HCT116 (cell line): ENCODE measurements around the gene ACACB. TPM values are rescaled to one million over a fixed set of nuclear protein-coding genes. Genes with fewer than 3 reads are reported as not detected.

Experiments used
- ATAC-seq: fragments of 200-7000 bp; cut with Tn5 transposase; 2 replicates; pipeline ENCODE4 v1.9.1; 2020; ENCODE audit warnings: mild to moderate bottlenecking, moderate library complexity
- BruUV-seq: library from RNA; stranded (reverse); fragments of 400-500 nt; replicated peaks from 2 replicates; lab custom pipeline; 2021; lab: Mats Ljungman, UMichigan
- CTCF ChIA-PET: fragments of 300-600 bp; sonication (Branson Sonifier 250); formaldehyde crosslinking; loops from one replicate; lab custom pipeline; 2021; ENCODE audit warnings: antibody characterized with exemption; lab: Charles Lee
- POLR2A ChIA-PET: fragments of 300-600, 350-600 bp; sonication (Branson Sonifier 250); formaldehyde crosslinking; loops from one replicate; lab custom pipeline; 2021; ENCODE audit warnings: antibody characterized with exemption; lab: Charles Lee
- RAD21 ChIA-PET, 2 experiments: fragments of 300-600 bp; sonication (Branson Sonifier 250); formaldehyde crosslinking; loops; one replicate each; lab custom pipeline; 2023; ENCODE audit warnings: low total read pairs in 2 of 2; ENCODE audit not compliant: uncharacterized antibody in 2 of 2, unreplicated experiment in 2 of 2, low non-redundant PET in 1 of 2; lab: Charles Lee
- DNase-seq: peaks from one replicate; pipeline ENCODE4 v3.0.0-alpha.2; 2010; ENCODE audit warnings: low read depth, low spot score
- H2AFZ ChIP-seq: fragments of 200-600 bp; shearing (Covaris generic), sonication (generic); 2 replicates; pipeline ENCODE4 v1.6.1; 2017; ENCODE audit warnings: low read depth, mixed run types, mixed read lengths, antibody characterized with exemption, low read length; ENCODE audit not compliant: poor library complexity, severe bottlenecking
- H3K27ac ChIP-seq: 2 replicates; pipeline ENCODE4 v1.5.1; 2012; ENCODE audit warnings: low read depth, low read length
- H3K27me3 ChIP-seq: fragments of 200-600 bp; sonication (generic); 2 replicates; pipeline ENCODE4 v1.6.1; 2016; ENCODE audit warnings: mixed run types, low read length, mixed read lengths; ENCODE audit not compliant: insufficient read depth
- H3K36me3 ChIP-seq, 2 experiments: fragments of 200-500 bp in 1 of 2; fragments of 200-600 bp in 1 of 2; sonication (Bioruptor generic) in 1 of 2; sonication (generic) in 1 of 2; 2 replicates each; pipeline versions ENCODE4 v1.5.1 to v1.6.1; 2014 to 2016; ENCODE audit warnings: low read length in 2 of 2, inconsistent platforms in 1 of 2, mixed read lengths in 1 of 2, mixed run types in 1 of 2; ENCODE audit not compliant: insufficient read depth in 2 of 2, control insufficient read depth in 1 of 2
- H3K4me1 ChIP-seq, 2 experiments: fragments of 200-600 bp in 1 of 2; sonication (generic) in 1 of 2; 2 replicates each; pipeline versions ENCODE4 v1.5.1 to v1.6.1; 2012 to 2017; ENCODE audit warnings: low read length in 2 of 2, inconsistent platforms in 1 of 2, mild to moderate bottlenecking in 1 of 2, mixed read lengths in 1 of 2, mixed run types in 1 of 2, moderate library complexity in 1 of 2; ENCODE audit not compliant: insufficient read depth in 2 of 2, control insufficient read depth in 1 of 2
- H3K4me2 ChIP-seq: fragments of 200-600 bp; sonication (generic); 2 replicates; pipeline ENCODE4 v1.6.1; 2017; ENCODE audit warnings: mixed run types, low read length, mixed read lengths
- H3K4me3 ChIP-seq, 2 experiments: fragments of 200-600 bp in 1 of 2; sonication (generic) in 1 of 2; replicated peaks in 1 of 2; 2 replicates each; pipeline ENCODE4 v1.5.1; 2011 to 2016; ENCODE audit warnings: low read length in 2 of 2, control low read depth in 1 of 2, low read depth in 1 of 2, mild to moderate bottlenecking in 1 of 2, mixed read lengths in 1 of 2, mixed run types in 1 of 2
- H3K79me2 ChIP-seq: fragments of 200-600 bp; sonication (generic); 2 replicates; pipeline ENCODE4 v1.6.1; 2017; ENCODE audit warnings: mild to moderate bottlenecking, mixed run types, low read length, moderate library complexity, mixed read lengths; ENCODE audit not compliant: insufficient read depth
- H3K9ac ChIP-seq: fragments of 200-600 bp; sonication (generic); 2 replicates; pipeline ENCODE4 v1.6.1; 2016; ENCODE audit warnings: low read length, mixed read lengths
- H3K9me2 ChIP-seq: fragments of 200-600 bp; sonication (generic), shearing (Covaris generic); 2 replicates; pipeline ENCODE4 v1.6.1; 2017; ENCODE audit warnings: mixed run types, mild to moderate bottlenecking, moderate library complexity; ENCODE audit not compliant: insufficient read depth
- H3K9me3 ChIP-seq, 2 experiments: fragments of 200-500 bp in 1 of 2; fragments of 200-600 bp in 1 of 2; sonication (Bioruptor generic) in 1 of 2; sonication (generic) in 1 of 2; 2 replicates each; pipeline ENCODE4 v1.6.1; 2014 to 2017; ENCODE audit warnings: low read length in 2 of 2, mixed read lengths in 2 of 2, inconsistent platforms in 1 of 2, low read depth in 1 of 2, mild to moderate bottlenecking in 1 of 2, mixed run types in 1 of 2, moderate library complexity in 1 of 2; ENCODE audit not compliant: control insufficient read depth in 1 of 2, insufficient read depth in 1 of 2
- H4K20me1 ChIP-seq: fragments of 200-600 bp; sonication (generic), shearing (Covaris generic); 2 replicates; pipeline ENCODE4 v1.6.1; 2017; ENCODE audit warnings: mixed run types, mild to moderate bottlenecking, moderate library complexity; ENCODE audit not compliant: insufficient read depth
- CBX3 ChIP-seq: IDR thresholded peaks from 2 replicates; pipeline ENCODE4 v1.6.1; 2012; ENCODE audit warnings: low read depth
- CEBPB ChIP-seq: IDR thresholded peaks from 2 replicates; pipeline ENCODE4 v1.6.1; 2012; ENCODE audit warnings: low read depth
- EGR1 ChIP-seq: IDR thresholded peaks from 2 replicates; pipeline ENCODE4 v1.6.1; 2012; ENCODE audit warnings: low read depth
- ELF1 ChIP-seq: IDR thresholded peaks from 2 replicates; pipeline ENCODE4 v1.6.1; 2012; ENCODE audit warnings: low read depth, borderline replicate concordance
- EZH2 ChIP-seq: fragments of 200-600 bp; sonication (generic); IDR thresholded peaks from 2 replicates; pipeline ENCODE4 v1.6.1; 2017; ENCODE audit warnings: antibody characterized with exemption, mixed run types
- EZH2phosphoT487 ChIP-seq: fragments of 200-600 bp; IDR thresholded peaks from 2 replicates; pipeline ENCODE4 v1.6.1; 2018; ENCODE audit warnings: antibody characterized with exemption, borderline replicate concordance
- JUND ChIP-seq: IDR thresholded peaks from 2 replicates; pipeline ENCODE4 v1.6.1; 2012
- MAX ChIP-seq: IDR thresholded peaks from 2 replicates; pipeline ENCODE4 v1.6.1; 2012
- POLR2A ChIP-seq: IDR thresholded peaks from 2 replicates; pipeline ENCODE4 v1.7.0; 2011; ENCODE audit warnings: borderline replicate concordance; ENCODE audit not compliant: insufficient read depth, insufficient read length; ENCODE audit errors: extremely low read depth
- POLR2AphosphoS5 ChIP-seq: IDR thresholded peaks from 2 replicates; pipeline ENCODE4 v1.6.1; 2011; ENCODE audit warnings: mild to moderate bottlenecking, low read depth, low read length, moderate library complexity
- REST ChIP-seq: IDR thresholded peaks from 2 replicates; pipeline ENCODE4 v1.6.1; 2012; ENCODE audit warnings: low read depth
- SP1 ChIP-seq: IDR thresholded peaks from 2 replicates; pipeline ENCODE4 v1.6.1; 2012; ENCODE audit warnings: low read depth
- TCF7L2 ChIP-seq: IDR thresholded peaks from 2 replicates; pipeline ENCODE4 v1.7.0; 2011; ENCODE audit warnings: borderline replicate concordance, inconsistent platforms; ENCODE audit not compliant: insufficient read depth, insufficient read length; ENCODE audit errors: extremely low read depth
- YY1 ChIP-seq: IDR thresholded peaks from 2 replicates; pipeline ENCODE4 v1.6.1; 2011; ENCODE audit warnings: low read length, low read depth, moderate library complexity, mild to moderate bottlenecking; ENCODE audit not compliant: insufficient replicate concordance; ENCODE audit errors: extremely low read depth
- ZBTB33 ChIP-seq: IDR thresholded peaks from 2 replicates; pipeline ENCODE4 v1.6.1; 2011; ENCODE audit warnings: mild to moderate bottlenecking, low read length, moderate library complexity; ENCODE audit not compliant: insufficient replicate concordance; ENCODE audit errors: extremely low read depth
- ZFX ChIP-seq: fragments of 450-650 bp; IDR thresholded peaks from 2 replicates; pipeline ENCODE4 v1.6.1; 2017
- intact Hi-C: fragments of 100-400 bp; cut with micrococcal nuclease; formaldehyde crosslinking; loops from 2 replicates; pipeline ENCODE4 v1.10.0; 2022
- total RNA-seq: library from RNA; stranded (reverse); gene quantifications from one replicate; pipeline ENCODE4 v1.2.1, GENCODE V29; 2021; ENCODE audit not compliant: unreplicated experiment

Gene ACACB
- total RNA-seq, 1 experiment from 2014 or later: 11.1 TPM

- no peak overlapping the region for H3K27ac ChIP-seq
- ChIA-PET CTCF (no interaction called here), POLR2A (no interaction called here), RAD21 (no interaction called here)
- no peaks in the 10 kb centered on the region for H3K9me3 ChIP-seq
- H3K9me2 ChIP-seq: no peaks in the 10 kb centered on the region
- DNase-seq (no peak), ATAC-seq (no peak)
- no peaks in the 10 kb centered on the region for H3K27me3 ChIP-seq
- BruUV-seq: no TSS peak
- no peaks in the 10 kb centered on the region for H3K4me1 ChIP-seq
- H3K9ac ChIP-seq: no peak overlapping the region
- H3K79me2 ChIP-seq: no peaks in the 10 kb centered on the region
- no peak overlapping the region for H3K4me2 ChIP-seq
- intact Hi-C loops: no loop called here
- no peak overlapping the region for H2AFZ ChIP-seq
- no peak overlapping the region for H3K4me3 ChIP-seq
- no peaks in the 10 kb centered on the region for H4K20me1 ChIP-seq
- TF ChIP-seq TCF7L2: no peak
- no peak for TF ChIP-seq MAX
- TF ChIP-seq EZH2: no peak
- no peak for TF ChIP-seq CEBPB
- no peak for TF ChIP-seq ELF1
- TF ChIP-seq EGR1: no peak
- no peak for TF ChIP-seq REST
- TF ChIP-seq SP1: no peak
- no peak for TF ChIP-seq CBX3
- TF ChIP-seq JUND: no peak
- no peak for TF ChIP-seq POLR2AphosphoS5
- TF ChIP-seq POLR2A: no peak
- no peak for TF ChIP-seq ZBTB33
- no peak for TF ChIP-seq ZFX
- no peak for TF ChIP-seq YY1
- TF ChIP-seq EZH2phosphoT487: no peak
- H3K36me3 ChIP-seq: no peaks in the 10 kb centered on the region
These were observed 23.0 kb downstream of the ACACB start for GRCh38 chr12:109139360-109139759.
